Amniotic epithelial cell (primary cell): ENCODE measurements around the gene IL16.

Experiments used
- DNase-seq: peaks from one replicate; pipeline ENCODE4 v3.0.0-alpha.2; 2010; ENCODE audit warnings: low read depth

Gene IL16

DNA sequence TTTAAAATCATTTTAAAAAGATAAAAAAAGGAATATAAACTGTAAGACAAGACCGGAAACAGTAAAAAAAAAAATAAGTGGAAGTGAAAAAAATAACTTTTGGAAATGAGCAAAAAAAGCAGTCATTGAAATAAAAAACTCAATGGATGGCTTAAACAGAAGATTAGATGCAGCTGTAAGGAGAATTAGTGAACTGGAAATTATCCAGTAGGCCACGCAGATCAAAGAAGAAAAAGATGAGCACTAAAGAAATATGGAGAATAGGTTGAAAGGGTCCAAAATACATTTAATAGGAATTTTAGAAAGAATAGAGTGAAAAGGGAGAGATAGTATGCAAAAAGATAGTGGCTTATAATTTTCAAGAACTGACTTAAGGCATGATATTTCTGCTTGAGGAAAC is 80.3 kb downstream of the IL16 start:
- DNase-seq = no peak

DNA sequence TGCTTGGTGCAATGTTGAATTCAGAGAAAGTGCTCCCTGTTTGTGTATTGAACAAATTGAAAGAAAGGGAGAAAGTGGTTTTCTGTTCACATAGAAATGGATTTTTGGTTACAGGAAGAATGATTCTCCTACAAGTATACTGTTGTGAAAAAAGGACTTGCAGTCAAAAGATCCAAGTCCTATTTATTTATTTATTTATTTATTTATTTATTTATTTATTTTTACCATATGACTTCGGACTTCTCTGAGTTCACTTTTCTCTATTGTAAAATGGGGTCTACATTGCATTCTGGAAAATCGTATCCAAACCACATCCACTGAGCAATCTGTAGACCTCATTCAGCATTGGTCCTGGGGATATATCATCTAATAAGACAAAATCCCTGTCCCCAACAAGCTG is 81.2 kb downstream of the IL16 start:
- DNase-seq = no peak

DNA sequence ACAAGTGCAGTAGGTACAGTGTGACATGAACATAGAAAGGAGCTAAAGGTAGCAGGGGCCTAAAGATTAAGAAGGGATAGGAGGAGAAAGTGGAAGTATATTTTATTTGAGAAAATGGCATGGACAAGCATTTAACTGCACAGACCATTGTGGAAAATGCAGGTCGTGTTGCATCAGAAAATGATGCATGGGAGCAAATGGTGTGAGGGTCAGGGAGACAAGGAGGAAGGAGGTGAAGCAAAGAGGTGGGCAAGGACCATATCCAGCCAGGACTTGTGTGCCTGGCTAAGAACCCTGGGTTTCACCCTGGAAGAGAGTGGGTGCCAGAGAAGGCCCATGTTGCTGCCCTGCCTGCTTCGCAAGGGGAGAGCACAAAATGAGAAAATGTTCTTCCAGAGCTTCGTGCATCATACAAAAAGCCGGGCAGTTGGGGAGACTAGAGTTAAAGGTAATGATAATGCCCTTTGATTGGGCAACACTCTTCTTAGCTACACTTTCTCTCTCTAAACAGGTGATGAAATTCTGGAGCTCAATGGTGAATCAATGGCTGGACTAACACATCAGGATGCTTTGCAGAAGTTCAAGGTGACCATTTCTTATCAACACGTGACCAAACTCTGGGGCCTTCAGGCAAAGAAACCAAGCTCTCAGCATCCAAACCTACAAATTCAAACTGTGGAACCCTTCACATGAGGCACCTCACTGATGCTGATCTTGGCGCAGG is 81.8 kb downstream of the IL16 start:
- no peak for DNase-seq

GRCh38 chr15:81279621-81280485 is 83.2 kb downstream of the IL16 start:
- peak; percentile 17 for DNase-seq

GRCh38 chr15:81280696-81281455 is 84.2 kb downstream of the IL16 start:
- no peak for DNase-seq

GRCh38 chr15:81281456-81281735 is 84.7 kb downstream of the IL16 start:
- DNase-seq = no peak

GRCh38 chr15:81281766-81282605 is 85.3 kb downstream of the IL16 start:
- no peak for DNase-seq

- DNase-seq = no peak
Measured at GRCh38 chr15:81282606-81282895, 85.9 kb downstream of the IL16 start.

DNA sequence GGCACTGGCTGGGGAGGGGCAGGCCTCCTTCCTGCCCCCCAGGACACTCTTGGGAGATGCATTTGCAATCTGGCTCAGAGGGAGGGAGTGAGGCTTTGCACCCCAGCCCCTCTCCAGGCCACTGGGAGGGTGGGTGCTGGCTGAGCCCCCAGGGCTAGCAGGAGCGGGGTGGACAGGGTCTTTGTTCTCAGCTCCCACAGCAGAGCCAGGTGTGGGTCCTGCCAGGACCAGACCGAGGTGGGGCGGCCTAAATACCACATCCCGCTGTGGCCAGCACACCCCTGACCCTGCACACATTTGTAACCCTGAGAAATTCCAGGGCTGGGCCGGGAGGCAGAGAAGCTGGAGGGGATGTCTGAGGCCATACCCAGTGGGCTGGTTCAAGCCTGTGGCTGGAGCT is 86.2 kb downstream of the IL16 start:
- DNase-seq = no peak

DNA sequence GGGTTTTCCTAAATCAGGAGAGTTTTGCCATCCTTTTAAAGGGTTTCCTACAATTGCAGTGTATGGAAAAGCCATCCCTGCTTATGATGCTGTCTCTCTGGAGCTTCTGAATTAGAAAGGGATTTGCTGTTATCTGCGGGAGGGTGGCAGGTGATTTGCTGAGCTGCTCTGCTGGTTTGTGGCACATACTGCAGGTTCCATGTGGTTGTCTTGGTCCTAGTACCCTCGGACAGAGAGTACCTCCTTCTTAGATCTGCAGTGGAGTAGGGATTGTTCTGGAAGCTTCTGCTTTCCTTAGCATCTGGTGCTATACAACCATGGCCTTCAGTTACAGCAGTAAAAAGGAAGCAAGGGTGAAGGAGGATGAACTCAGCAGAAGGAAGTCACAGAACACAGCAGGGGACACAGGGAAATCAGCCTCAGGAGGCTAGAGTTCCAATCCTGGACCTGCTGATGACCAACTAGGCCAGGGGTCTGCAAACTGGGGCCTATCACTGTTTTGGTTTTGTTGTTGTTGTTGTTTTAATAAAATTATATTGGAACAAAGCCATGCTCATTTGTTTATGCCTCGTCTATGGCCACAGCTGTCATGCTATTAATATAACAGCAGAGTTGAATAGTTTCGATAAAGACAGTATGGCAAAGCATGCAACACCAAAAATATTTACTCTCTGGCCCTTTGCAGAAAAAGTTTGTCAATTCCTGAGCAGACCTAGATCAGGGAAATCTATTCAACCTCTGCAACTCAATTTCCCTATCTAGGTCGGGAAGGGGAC is 87.8 kb downstream of the IL16 start:
- no peak for DNase-seq

DNA sequence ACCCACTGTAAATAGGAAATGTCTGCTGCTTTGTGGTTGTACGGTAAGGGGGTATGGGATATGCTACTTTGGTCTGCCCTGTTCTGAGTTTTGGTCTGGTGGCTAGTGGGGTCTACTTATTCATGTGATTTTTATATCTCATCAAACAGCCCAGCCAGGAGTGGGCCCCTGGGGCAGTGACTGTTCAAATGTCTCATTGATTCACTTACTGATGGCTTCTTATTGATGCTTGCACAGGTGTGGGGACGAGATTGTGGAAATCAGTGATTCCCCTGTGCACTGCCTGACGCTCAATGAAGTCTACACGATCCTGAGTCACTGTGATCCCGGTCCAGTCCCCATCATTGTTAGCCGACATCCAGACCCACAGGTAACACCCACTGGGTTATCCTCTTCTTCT is 88.8 kb downstream of the IL16 start:
- DNase-seq = no peak

DNA sequence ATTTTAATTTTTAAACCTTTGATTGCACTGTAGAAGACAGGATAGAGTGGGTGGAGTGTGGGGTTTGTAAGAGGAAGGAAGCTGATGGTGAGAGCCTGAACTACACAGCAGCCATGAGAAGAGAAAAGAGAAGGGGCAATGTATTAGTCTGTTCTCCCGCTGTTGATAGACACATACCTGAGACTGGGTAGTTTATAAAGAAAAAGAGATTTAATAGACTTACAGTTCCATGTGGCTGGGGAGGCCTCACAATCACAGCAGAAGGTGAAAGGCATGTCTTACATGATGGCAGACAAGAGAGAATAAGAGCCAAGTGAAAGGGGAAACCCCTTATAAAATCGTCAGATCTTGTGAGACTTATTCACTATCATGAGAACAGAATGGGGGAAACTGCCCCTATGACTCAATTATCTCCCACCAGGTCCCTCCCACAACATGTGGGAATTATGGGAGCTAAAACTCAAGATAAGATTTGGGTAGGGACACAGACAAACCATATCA is 90.0 kb downstream of the IL16 start:
- no peak for DNase-seq

DNA sequence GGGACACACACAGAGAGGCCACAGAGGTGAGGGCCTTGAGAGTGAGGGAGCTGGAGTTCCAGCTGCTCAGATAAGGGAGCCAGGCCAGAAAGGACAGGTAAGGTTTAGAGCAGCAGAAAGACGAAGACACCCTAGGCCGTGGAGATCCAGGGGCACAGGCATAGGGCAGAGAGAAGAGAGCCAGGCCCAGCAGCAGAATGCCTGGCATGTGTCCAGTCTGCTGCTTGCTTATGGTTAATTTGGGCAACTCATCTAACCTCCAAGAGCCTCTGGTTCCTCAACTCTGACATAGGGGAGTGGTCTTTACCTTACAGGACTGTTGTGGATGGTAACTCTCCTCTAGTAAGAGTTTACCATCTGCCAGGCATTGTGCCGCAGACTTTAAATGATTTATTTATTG is 91.4 kb downstream of the IL16 start:
- DNase-seq = no peak

DNA sequence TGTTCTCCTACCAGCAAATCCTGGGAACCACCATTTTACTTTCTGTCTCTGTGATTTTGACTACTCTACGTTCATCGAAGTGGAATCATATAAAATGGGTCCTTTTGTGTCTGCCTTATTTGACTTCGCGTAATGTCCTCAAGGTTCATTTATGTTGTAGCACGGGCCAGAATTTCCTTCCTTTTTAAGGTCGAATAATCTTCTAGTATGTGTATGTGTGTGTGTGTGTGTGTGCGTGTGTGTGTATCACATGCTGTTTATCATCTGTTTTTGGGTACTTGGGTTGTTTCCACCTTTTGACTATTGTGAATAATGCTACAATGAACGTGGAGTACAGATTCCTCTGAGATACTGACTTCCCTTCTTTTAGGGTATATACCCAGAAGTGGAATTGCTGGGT is 91.9 kb downstream of the IL16 start:
- DNase-seq = no peak

- no peak for DNase-seq
Measured at GRCh38 chr15:81289910-81290309, 93.2 kb downstream of the IL16 start.

DNA sequence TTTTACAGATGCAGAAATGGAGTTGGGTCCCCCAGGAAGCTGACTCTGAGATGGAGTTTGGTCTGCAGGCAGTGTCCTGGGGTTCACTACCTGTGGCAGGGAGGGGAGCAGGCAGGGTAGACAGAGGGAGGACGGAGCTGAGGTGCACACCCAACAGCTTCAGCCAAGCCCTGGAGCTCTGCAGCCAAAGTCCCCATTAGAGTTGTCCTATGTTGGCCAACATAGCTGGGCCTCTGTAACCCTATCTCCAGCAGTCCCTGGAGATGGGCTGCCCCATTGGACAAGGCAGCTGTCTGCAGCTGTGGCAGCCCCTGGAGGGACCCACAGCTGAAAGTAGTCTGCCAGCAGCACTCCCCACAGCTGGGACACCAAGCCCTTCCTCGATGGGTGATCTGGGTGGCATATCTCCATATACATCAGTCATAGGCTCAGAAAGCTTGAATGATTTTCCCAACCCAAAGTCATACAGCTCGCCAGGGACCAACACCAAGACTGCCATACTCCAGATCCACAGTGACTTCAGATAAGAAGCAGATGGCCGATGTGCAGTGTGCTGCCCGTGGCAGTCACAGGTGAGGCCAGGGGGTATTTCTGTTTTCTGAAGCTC is 95.3 kb downstream of the IL16 start:
- no peak for DNase-seq

GRCh38 chr15:81292523-81293001 is 95.9 kb downstream of the IL16 start:
- no peak for DNase-seq

DNA sequence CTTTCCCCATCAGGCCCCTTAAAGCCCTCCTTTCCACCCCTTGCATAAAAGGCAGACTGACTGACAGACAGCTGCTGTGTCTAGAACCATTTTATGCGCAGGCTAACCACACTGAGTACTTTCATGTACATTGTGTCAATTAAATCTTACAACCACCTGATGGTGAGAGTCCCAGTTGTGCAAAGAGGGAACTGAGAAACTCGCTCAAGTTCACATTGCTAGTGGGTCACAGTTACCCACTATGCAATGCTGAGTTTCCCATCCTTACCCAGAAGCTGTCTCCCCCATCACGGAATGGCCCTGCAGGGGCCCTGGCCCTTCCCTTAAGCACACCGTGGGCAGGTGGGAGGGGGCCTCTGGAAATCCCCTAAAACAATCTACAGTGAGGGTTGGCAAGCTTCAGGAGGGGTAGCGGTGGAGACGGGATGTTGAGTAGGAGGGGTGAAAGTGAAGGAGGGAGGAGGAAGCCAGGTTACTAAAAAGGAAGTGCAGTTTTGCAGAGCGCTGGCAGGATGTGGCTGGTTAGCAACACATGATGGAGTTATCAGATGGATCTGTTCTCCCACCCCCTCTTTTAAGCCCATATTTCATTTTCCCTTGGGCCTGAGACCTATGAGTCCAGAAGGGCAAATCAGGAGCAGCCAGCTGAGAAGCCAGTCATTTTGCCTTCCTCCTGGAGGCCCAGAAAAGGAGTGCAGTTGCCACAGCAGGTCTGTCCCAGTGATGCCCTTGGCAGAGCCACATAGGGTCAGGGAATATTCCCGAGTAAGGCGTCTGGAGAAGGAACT is 97.2 kb downstream of the IL16 start:
- no peak for DNase-seq

GRCh38 chr15:81294516-81294880 is 97.8 kb downstream of the IL16 start:
- DNase-seq = no peak
